GM23338 (cell line): ENCODE data around the gene ELL3. TPM values are rescaled to one million over a fixed set of nuclear protein-coding genes. Genes with fewer than 3 reads are reported as not detected.
"Not testable (repeated sequence)": the region's sequence is repeated elsewhere in the genome, so short reads cannot be mapped to it uniquely, and the experiment has no call there.

Source experiments
- ATAC-seq: fragments of 200-7000 bp; cut with Tn5 transposase; 3 replicates; pipeline ENCODE4 v1.9.1; 2020
- DNase-seq: peaks from one replicate; pipeline ENCODE4 v3.0.0-alpha.2; 2015; ENCODE audit warnings: low spot score
- H2AFZ ChIP-seq: fragments of 200-600 bp; sonication (generic); 2 replicates; pipeline ENCODE4 v1.8.0; 2016; ENCODE audit warnings: antibody characterized with exemption, mild to moderate bottlenecking, moderate library complexity
- H3F3A ChIP-seq: fragments of 200-600 bp; sonication (generic); replicated peaks from 2 replicates; pipeline ENCODE4 v1.8.0; 2017; ENCODE audit warnings: antibody characterized with exemption, mixed run types, low read depth
- H3K27ac ChIP-seq: fragments of 200-600 bp; sonication (generic); 2 replicates; pipeline ENCODE4 v1.6.1; 2016; ENCODE audit warnings: low read depth
- H3K27me3 ChIP-seq: fragments of 200-600 bp; sonication (generic); 2 replicates; pipeline ENCODE4 v1.8.0; 2016; ENCODE audit warnings: mild to moderate bottlenecking, mixed run types, moderate library complexity; ENCODE audit not compliant: insufficient read depth
- H3K36me3 ChIP-seq: fragments of 200-600 bp; sonication (generic); 2 replicates; pipeline ENCODE4 v1.8.0; 2016; ENCODE audit warnings: mild to moderate bottlenecking; ENCODE audit not compliant: insufficient read depth
- H3K4me1 ChIP-seq: fragments of 200-600 bp; sonication (generic); 2 replicates; pipeline ENCODE4 v1.8.0; 2016; ENCODE audit warnings: mild to moderate bottlenecking, moderate library complexity; ENCODE audit not compliant: insufficient read depth
- H3K4me2 ChIP-seq: fragments of 200-600 bp; sonication (generic); 2 replicates; pipeline ENCODE4 v1.7.1; 2017; ENCODE audit warnings: mixed run types
- H3K4me3 ChIP-seq: fragments of 200-600 bp; sonication (generic); 2 replicates; pipeline ENCODE4 v1.6.1; 2016; ENCODE audit warnings: mixed run types
- H3K79me2 ChIP-seq: fragments of 200-600 bp; sonication (generic); replicated peaks from 2 replicates; pipeline ENCODE4 v1.8.0; 2017; ENCODE audit warnings: mild to moderate bottlenecking; ENCODE audit not compliant: insufficient read depth
- H3K9me2 ChIP-seq: fragments of 200-600 bp; sonication (generic); 2 replicates; pipeline ENCODE4 v1.8.0; 2017; ENCODE audit not compliant: insufficient read depth
- H4K20me1 ChIP-seq: fragments of 200-600 bp; sonication (generic); replicated peaks from 2 replicates; pipeline ENCODE4 v1.8.0; 2017; ENCODE audit warnings: mild to moderate bottlenecking; ENCODE audit not compliant: insufficient read depth
- H3K27ac Mint-ChIP-seq: 2 replicates; pipeline ENCODE4 v1.8.0; 2020; ENCODE audit warnings: inconsistent platforms, mild to moderate bottlenecking, moderate library complexity, mixed read lengths
- H3K27me3 Mint-ChIP-seq: 3 replicates; pipeline ENCODE4 v1.8.0; 2022; ENCODE audit warnings: low read depth, mild to moderate bottlenecking, moderate library complexity, mixed read lengths, inconsistent platforms; ENCODE audit not compliant: insufficient read depth, poor library complexity
- H3K36me3 Mint-ChIP-seq: 3 replicates; pipeline ENCODE4 v1.8.0; 2021; ENCODE audit warnings: low read depth, mild to moderate bottlenecking, inconsistent platforms, moderate library complexity, mixed read lengths
- H3K4me1 Mint-ChIP-seq: 3 replicates; pipeline ENCODE4 v1.8.0; 2020; ENCODE audit warnings: mild to moderate bottlenecking, inconsistent platforms, mixed read lengths
- H3K4me3 Mint-ChIP-seq: 3 replicates; pipeline ENCODE4 v1.8.0; 2021; ENCODE audit warnings: moderate library complexity, mild to moderate bottlenecking, inconsistent platforms, mixed read lengths
- H3K9me3 Mint-ChIP-seq: 3 replicates; pipeline ENCODE4 v1.8.0; 2020; ENCODE audit warnings: moderate library complexity, mild to moderate bottlenecking, inconsistent platforms, mixed read lengths
- CTCF ChIP-seq, 2 experiments: fragments of 200-600 bp in 1 of 2; sonication (generic) in 1 of 2; conservative IDR thresholded peaks; 2 replicates each; pipeline versions ENCODE4 v1.5.1 to v1.6.1; 2016 to 2017; ENCODE audit warnings: antibody characterized with exemption in 2 of 2, low read depth in 2 of 2, mild to moderate bottlenecking in 2 of 2, moderate library complexity in 1 of 2
- ETS1 ChIP-seq: IDR thresholded peaks from 2 replicates; pipeline ENCODE4 v1.6.1; 2016; ENCODE audit warnings: antibody characterized with exemption
- EZH2 ChIP-seq: fragments of 200-600 bp; sonication (generic); IDR thresholded peaks from one replicate; pipeline ENCODE4 v1.8.0; 2017; ENCODE audit warnings: antibody characterized with exemption, mild to moderate bottlenecking, low read depth; ENCODE audit not compliant: unreplicated experiment
- EZH2phosphoT487 ChIP-seq: fragments of 200-600 bp; sonication (generic); IDR thresholded peaks from one replicate; pipeline ENCODE4 v1.8.1; 2018; ENCODE audit warnings: antibody characterized with exemption; ENCODE audit not compliant: unreplicated experiment
- STAT1 ChIP-seq: IDR thresholded peaks from one replicate; pipeline ENCODE4 v1.6.1; 2016; ENCODE audit warnings: antibody characterized with exemption; ENCODE audit not compliant: unreplicated experiment
- ZNF331 ChIP-seq: fragments of 250-450 bp; sonication (Bioruptor Pico); IDR thresholded peaks from 2 replicates; pipeline ENCODE4 v1.5.0; 2020; ENCODE audit warnings: low read depth, mild to moderate bottlenecking, moderate library complexity
- ZNF462 ChIP-seq: fragments of 250-450 bp; sonication (Bioruptor Pico); IDR thresholded peaks from 2 replicates; pipeline ENCODE4 v1.5.0; 2020; ENCODE audit warnings: mild to moderate bottlenecking, moderate library complexity
- polyA plus RNA-seq: library from polyadenylated mRNA; unstranded; fragments of >200 nt; fragmentation: Nextera tagmentation; extraction: Ambion mirVana; gene quantifications from 2 replicates; pipeline ENCODE4 v1.2.1, GENCODE V29; 2016
- total RNA-seq: library from RNA; depleted of rRNA; stranded (reverse); fragments of >200 nt; shearing (Covaris generic); gene quantifications from 2 replicates; pipeline ENCODE4 v1.2.3, GENCODE V29; 2014

ELL3 gene
- total and polyA plus RNA-seq, 2 experiments from 2014 or later, result 13.6 to 14.2 TPM

GRCh38 chr15:43728053-43728725 is 48.6 kb downstream of the ELL3 start:
- not testable (repeated sequence) for H3K9me2 ChIP-seq, H3K36me3 ChIP-seq, H3K4me3 ChIP-seq, H3K27me3 ChIP-seq, H3K79me2 ChIP-seq, H3K4me1 ChIP-seq, H4K20me1 ChIP-seq, H3K4me1 Mint-ChIP-seq, H2AFZ ChIP-seq, H3K27me3 Mint-ChIP-seq, H3K27ac Mint-ChIP-seq, ATAC-seq, H3K36me3 Mint-ChIP-seq, H3K27ac ChIP-seq, DNase-seq, H3F3A ChIP-seq, H3K4me3 Mint-ChIP-seq, H3K9me3 Mint-ChIP-seq, H3K4me2 ChIP-seq

GRCh38 chr15:43726306-43726705 is 50.5 kb downstream of the ELL3 start:
- not testable (repeated sequence) for H2AFZ ChIP-seq, H3F3A ChIP-seq, ATAC-seq, H3K4me1 ChIP-seq, H3K4me3 ChIP-seq, H4K20me1 ChIP-seq, H3K4me1 Mint-ChIP-seq, H3K27ac Mint-ChIP-seq, H3K36me3 Mint-ChIP-seq, DNase-seq, H3K4me3 Mint-ChIP-seq, H3K79me2 ChIP-seq, H3K9me3 Mint-ChIP-seq, H3K27me3 Mint-ChIP-seq, H3K36me3 ChIP-seq, H3K27ac ChIP-seq, H3K9me2 ChIP-seq, H3K4me2 ChIP-seq, H3K27me3 ChIP-seq

GRCh38 chr15:43723151-43723550 is 53.6 kb downstream of the ELL3 start:
- Mint-ChIP-seq H3K4me3 (no peak overlapping the region), H3K9me3 (no peaks in the 10 kb centered on the region), H3K4me1 (no peaks in the 10 kb centered on the region), H3K27ac (no peak overlapping the region), H3K27me3 (peaks cover 2% of the 10 kb centered on the region), H3K36me3 (no peaks in the 10 kb centered on the region)
- H3K27ac ChIP-seq, result no peak overlapping the region
- H2AFZ ChIP-seq, result no peak overlapping the region
- no peak for DNase-seq
- no peaks in the 10 kb centered on the region for H3K4me1 ChIP-seq
- ATAC-seq, result no peak
- no peaks in the 10 kb centered on the region for H3K9me2 ChIP-seq
- no peak overlapping the region for H3K4me3 ChIP-seq
- H4K20me1 ChIP-seq, result no peaks in the 10 kb centered on the region
- H3K79me2 ChIP-seq, result no peaks in the 10 kb centered on the region
- H3K36me3 ChIP-seq, result no peaks in the 10 kb centered on the region
- no peaks in the 10 kb centered on the region for H3F3A ChIP-seq
- H3K27me3 ChIP-seq, result no peaks in the 10 kb centered on the region
- no peak overlapping the region for H3K4me2 ChIP-seq
- no peak for TF ChIP-seq CTCF (conservative IDR thresholded peaks at IDR 0.05; ENCODE audit: low read depth in 2 of 2)
- no peak for TF ChIP-seq ZNF331 (CRISPR knock-in tag)
- TF ChIP-seq EZH2, result no peak
- no peak for TF ChIP-seq STAT1
- TF ChIP-seq ETS1, result no peak
- TF ChIP-seq EZH2phosphoT487, result no peak
- no peak for TF ChIP-seq ZNF462 (CRISPR knock-in tag)
